ENCODE data around the gene KATNAL2.

Gene KATNAL2

GRCh38 chr18:47151439-47151838 lies 234.0 kb downstream of the KATNAL2 start:
- peak overlapping the region; percentile 63 for H2AFZ ChIP-seq (ENCODE audit: low read depth, low read length, severe bottlenecking)

More at GRCh38 chr18:47151439-47151838, 234.0 kb downstream of the KATNAL2 start:
- Histone ChIP-seq H3K9me2 (replicated peaks; ENCODE audit: insufficient read depth, low read length) (no peaks in the 10 kb centered on the region), H3K27me3 (ENCODE audit: low read length) (no peaks in the 10 kb centered on the region), H3K9me3 (ENCODE audit: insufficient read depth, low read length) (no peaks in the 10 kb centered on the region), H3K4me3 (ENCODE audit: insufficient read depth, low read length, poor library complexity, severe bottlenecking) (peak overlapping the region; percentile 65), H3K4me2 (ENCODE audit: low read depth, low read length, poor library complexity, severe bottlenecking) (peak overlapping the region; percentile 68), H3K27ac (ENCODE audit: low read depth, low read length) (no peak overlapping the region), H3F3A (ENCODE audit: insufficient read depth) (peaks cover 31% of the 10 kb centered on the region; the same call in 1 of the 2 replicates), H3K79me2 (ENCODE audit: insufficient read depth, low read length) (peaks cover 39% of the 10 kb centered on the region), H3K9ac (ENCODE audit: low read length) (peak overlapping the region; percentile 71), H3K36me3 (ENCODE audit: low read length) (peaks cover 25% of the 10 kb centered on the region), H4K20me1 (ENCODE audit: low read depth, low read length) (0 out of 2 replicates have a peak, but pooled peaks cover 3% of the 10 kb centered on the region)
- TF ChIP-seq EZH2phosphoT487 (conservative IDR thresholded peaks at IDR 0.05; ENCODE audit: low read length) (no peak), CTCF (IDR thresholded peaks at IDR 0.05; ENCODE audit: insufficient read depth, low read length, poor library complexity, severe bottlenecking) (no peak)

All from SU-DHL-6 (cell line).